ENCODE measurements around the gene ZBTB24.

ZBTB24 gene

DNA sequence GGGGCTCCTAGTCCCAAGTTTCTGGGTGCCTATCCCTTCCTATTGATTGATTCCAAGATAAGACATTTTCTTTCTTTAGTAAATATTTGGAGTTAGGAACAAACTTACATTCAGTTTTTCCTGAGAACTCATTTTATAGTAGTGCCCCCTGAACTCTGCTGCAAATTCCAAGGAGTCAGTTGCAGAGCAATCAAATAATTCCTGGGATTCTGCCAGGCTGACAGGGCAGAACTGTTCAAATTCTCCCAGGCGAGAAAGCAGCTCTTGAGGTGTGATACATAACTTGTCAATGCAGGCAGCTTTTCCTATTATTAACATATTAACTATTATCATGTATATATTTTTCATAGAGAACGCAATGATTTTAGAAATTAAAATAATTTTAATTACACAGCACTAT is 15.9 kb upstream of the ZBTB24 start:
- DNase-seq (ENCODE audit: low spot score) = no peak

DNA sequence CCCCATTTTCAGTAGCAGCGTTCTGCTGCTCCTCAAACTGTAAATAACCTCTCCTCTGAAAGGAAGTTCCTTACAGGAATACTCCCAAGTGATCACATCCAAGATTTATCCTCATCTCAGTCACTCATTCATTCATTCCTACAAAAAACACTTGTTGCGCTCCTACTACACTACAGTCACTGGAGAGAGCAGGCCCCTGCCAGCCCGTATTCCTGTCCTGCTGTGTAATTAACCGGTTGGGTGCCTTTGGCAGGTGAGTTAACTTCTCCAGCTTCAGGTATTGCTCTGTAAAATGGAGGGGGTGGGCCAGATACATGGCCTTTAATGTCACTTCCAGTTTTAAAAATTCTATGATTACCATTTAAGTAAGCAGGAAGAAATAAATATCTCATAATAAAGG is 15.0 kb upstream of the ZBTB24 start:
- no peak for DNase-seq (ENCODE audit: low spot score)

- DNase-seq (ENCODE audit: low spot score) = no peak
Measured at GRCh38 chr6:109496036-109496772, 13.2 kb upstream of the ZBTB24 start.

GRCh38 chr6:109493865-109494264 is 10.8 kb upstream of the ZBTB24 start:
- no peak for DNase-seq (ENCODE audit: low spot score)

- no peak for DNase-seq (ENCODE audit: low spot score)
Measured at GRCh38 chr6:109491207-109491938, 8.4 kb upstream of the ZBTB24 start.

GRCh38 chr6:109490713-109491112 is 7.7 kb upstream of the ZBTB24 start:
- DNase-seq (ENCODE audit: low spot score) = no peak

- no peak for DNase-seq (ENCODE audit: low spot score)
Measured at GRCh38 chr6:109488001-109488400, 5.0 kb upstream of the ZBTB24 start.

- DNase-seq (ENCODE audit: low spot score) = peak; percentile 41
Measured at GRCh38 chr6:109486068-109486467, 3.0 kb upstream of the ZBTB24 start.

GRCh38 chr6:109485266-109485935 is 2.4 kb upstream of the ZBTB24 start:
- no peak for DNase-seq (ENCODE audit: low spot score)

- no peak for DNase-seq (ENCODE audit: low spot score)
Measured at GRCh38 chr6:109484122-109484521, 1.1 kb upstream of the ZBTB24 start.

- DNase-seq (ENCODE audit: low spot score) = no peak
Measured at GRCh38 chr6:109483735-109484057, 677 bp upstream of the ZBTB24 start.

DNA sequence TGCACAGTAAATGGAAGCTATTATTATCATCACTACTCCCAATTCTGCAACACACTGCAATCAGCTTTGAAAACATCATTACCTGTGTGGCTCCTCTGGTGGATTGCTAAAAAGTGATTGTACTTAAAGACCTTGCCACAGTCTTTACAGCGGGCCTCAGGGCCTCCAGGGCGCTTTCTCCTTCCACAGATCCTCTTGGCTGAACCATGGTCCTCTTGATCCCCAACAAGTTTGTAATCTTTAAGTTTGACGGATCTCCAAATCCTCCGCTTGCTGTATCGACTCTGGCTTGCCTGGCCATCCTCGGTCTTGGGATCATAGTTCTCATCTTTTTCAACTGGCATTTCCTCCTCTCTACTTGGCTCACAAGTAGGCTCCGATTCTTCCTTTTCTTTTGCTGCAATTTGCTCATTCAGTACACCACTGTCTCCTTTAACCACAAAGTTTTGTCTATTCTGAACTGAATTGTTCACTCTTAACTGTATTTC is 2.0 kb downstream of the ZBTB24 start:
- DNase-seq (ENCODE audit: low spot score) = no peak

DNA sequence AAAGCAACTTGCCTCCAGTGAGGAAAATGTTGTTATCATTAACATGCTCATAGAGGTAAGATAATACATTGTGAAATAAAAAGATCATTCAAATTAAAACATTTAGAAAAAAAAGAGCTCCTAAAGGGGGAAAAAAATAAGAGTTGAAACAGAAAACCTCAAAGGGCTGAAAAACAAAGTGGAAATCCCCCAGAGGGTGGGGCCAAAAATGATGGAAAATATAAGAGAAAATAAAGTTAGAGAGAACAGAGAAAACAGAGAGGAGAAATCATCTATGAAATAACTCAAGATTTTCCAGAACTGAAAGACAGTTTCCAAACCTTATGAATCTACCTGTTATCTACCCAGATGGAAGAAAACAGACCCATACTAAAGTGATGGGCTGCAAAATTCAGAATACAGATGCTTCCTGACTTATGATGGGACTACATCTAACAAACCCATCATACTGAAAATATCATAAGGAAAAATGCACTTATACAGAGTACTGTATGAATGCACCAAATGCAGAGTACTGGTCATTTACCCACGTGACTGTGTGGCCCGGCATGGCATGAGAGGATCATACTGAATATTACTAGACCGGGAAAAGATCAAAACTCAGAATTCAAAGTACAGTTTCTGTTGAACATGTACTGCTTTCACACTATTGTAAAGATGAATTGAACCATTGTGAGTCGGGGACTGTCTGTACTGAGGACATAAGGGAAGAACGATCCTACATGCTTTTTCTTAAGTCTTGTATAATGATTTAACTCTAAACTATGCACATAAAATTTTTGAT is 4.0 kb downstream of the ZBTB24 start:
- peak; percentile 43 for DNase-seq (ENCODE audit: low spot score)

- no peak for DNase-seq (ENCODE audit: low spot score)
Measured at GRCh38 chr6:109478222-109478805, 4.7 kb downstream of the ZBTB24 start.

DNA sequence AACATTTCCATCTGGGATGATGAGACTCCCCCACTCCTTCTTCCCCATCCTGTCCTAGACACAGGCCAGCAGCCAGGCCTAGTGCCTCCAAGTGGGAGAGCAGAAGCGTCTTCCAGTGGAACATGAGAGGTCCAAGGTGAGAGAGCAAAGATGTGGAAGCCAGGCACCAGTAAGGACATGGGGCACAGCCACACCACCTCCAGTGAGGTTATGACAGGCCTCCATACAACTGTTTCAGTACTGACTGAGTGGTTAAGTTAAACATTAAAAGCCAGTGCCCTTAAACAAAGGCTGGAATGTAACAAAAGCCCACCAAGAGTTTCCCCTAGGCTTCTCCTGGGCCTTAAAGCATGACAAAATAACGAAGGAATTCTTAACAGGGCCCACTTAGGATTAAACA is 5.3 kb downstream of the ZBTB24 start:
- no peak for DNase-seq (ENCODE audit: low spot score)

GRCh38 chr6:109477184-109477583 is 5.8 kb downstream of the ZBTB24 start:
- DNase-seq (ENCODE audit: low spot score) = no peak

- no peak for DNase-seq (ENCODE audit: low spot score)
Measured at GRCh38 chr6:109475625-109476024, 7.4 kb downstream of the ZBTB24 start.

DNA sequence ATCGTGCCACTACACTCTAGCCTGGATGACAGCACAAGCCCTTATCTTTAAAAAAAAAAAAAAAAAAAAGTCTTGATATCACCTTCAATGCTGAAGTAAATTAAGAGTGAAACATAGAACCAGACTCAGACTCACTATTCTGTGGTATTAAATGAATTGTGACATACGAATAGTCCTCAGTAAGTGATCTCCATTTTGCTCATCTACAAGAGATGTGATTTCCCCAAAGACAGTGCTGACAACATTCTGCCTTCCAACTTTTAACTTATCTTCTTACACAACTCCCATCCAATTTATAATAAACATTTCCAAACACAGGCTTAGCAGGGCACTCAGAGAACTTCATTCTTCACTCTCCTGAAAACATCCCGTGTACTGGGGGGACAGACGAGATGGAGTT is 8.0 kb downstream of the ZBTB24 start:
- DNase-seq (ENCODE audit: low spot score) = no peak

- DNase-seq (ENCODE audit: low spot score) = no peak
Measured at GRCh38 chr6:109473120-109473519, 9.9 kb downstream of the ZBTB24 start.

GRCh38 chr6:109472132-109472995 is 10.7 kb downstream of the ZBTB24 start:
- no peak for DNase-seq (ENCODE audit: low spot score)

All from RKO (cell line).